Hepatocyte (in vitro differentiated cells): ENCODE results near the gene LRCH1. TPM values are rescaled to one million over a fixed set of nuclear protein-coding genes. Genes with fewer than 3 reads are reported as not detected.
A peak's percentile ranks its signal among the peaks of the same experiment; 100 is the strongest.

Experiments used
- DNase-seq: peaks from one replicate; pipeline ENCODE4 v3.0.0-alpha.2; 2016; ENCODE audit warnings: low spot score
- H2AFZ ChIP-seq: fragments of 200-600 bp; sonication (generic); 2 replicates; pipeline ENCODE4 v1.6.0; 2016; ENCODE audit warnings: antibody characterized with exemption, mild to moderate bottlenecking
- H3K27ac ChIP-seq: fragments of 200-600 bp; sonication (generic); 2 replicates; pipeline ENCODE4 v1.5.1; 2016; ENCODE audit warnings: mild to moderate bottlenecking
- H3K27me3 ChIP-seq: fragments of 200-600 bp; sonication (generic); 2 replicates; pipeline ENCODE4 v1.6.1; 2016
- H3K36me3 ChIP-seq: fragments of 200-600 bp; sonication (generic); replicated peaks from 2 replicates; pipeline ENCODE4 v1.5.1; 2016; ENCODE audit warnings: low read depth; ENCODE audit not compliant: insufficient read depth
- H3K4me1 ChIP-seq: fragments of 200-600 bp; sonication (generic); 2 replicates; pipeline ENCODE4 v1.5.1; 2016; ENCODE audit warnings: mild to moderate bottlenecking, moderate library complexity; ENCODE audit not compliant: insufficient read depth
- H3K4me2 ChIP-seq: fragments of 200-600 bp; sonication (generic); 2 replicates; pipeline ENCODE4 v1.6.0; 2016
- H3K4me3 ChIP-seq: fragments of 200-600 bp; sonication (generic); 2 replicates; pipeline ENCODE4 v1.5.1; 2016; ENCODE audit warnings: mild to moderate bottlenecking
- H3K79me2 ChIP-seq: fragments of 200-600 bp; sonication (generic); 2 replicates; pipeline ENCODE4 v1.6.0; 2017; ENCODE audit warnings: mild to moderate bottlenecking
- H3K9me2 ChIP-seq: fragments of 200-600 bp; sonication (generic); replicated peaks from 2 replicates; pipeline ENCODE4 v1.6.0; 2017; ENCODE audit warnings: mild to moderate bottlenecking; ENCODE audit not compliant: insufficient read depth
- H3K9me3 ChIP-seq: fragments of 200-600 bp; sonication (generic); 2 replicates; pipeline ENCODE4 v1.5.1; 2016; ENCODE audit warnings: low read depth, mild to moderate bottlenecking
- H4K20me1 ChIP-seq: fragments of 200-600 bp; sonication (generic); 2 replicates; pipeline ENCODE4 v1.6.0; 2016; ENCODE audit warnings: mild to moderate bottlenecking; ENCODE audit not compliant: insufficient read depth, poor library complexity, severe bottlenecking
- CTCF ChIP-seq: fragments of 200-600 bp; sonication (generic); IDR thresholded peaks from 2 replicates; pipeline ENCODE4 v1.5.1; 2016; ENCODE audit warnings: antibody characterized with exemption, mild to moderate bottlenecking; ENCODE audit not compliant: poor library complexity
- EZH2 ChIP-seq: fragments of 200-600 bp; sonication (generic); IDR thresholded peaks from 2 replicates; pipeline ENCODE4 v1.6.1; 2016; ENCODE audit warnings: antibody characterized with exemption, mild to moderate bottlenecking, borderline replicate concordance
- EZH2phosphoT487 ChIP-seq: fragments of 200-600 bp; sonication (generic); IDR thresholded peaks from one replicate; pipeline ENCODE4 v1.6.1; 2018; ENCODE audit warnings: antibody characterized with exemption, mild to moderate bottlenecking, low read depth, moderate library complexity; ENCODE audit not compliant: unreplicated experiment, severe bottlenecking
- WGBS: methylation state at CpG from one replicate; pipeline ENCODE4 v1.1.6; 2016; ENCODE audit warnings: low lambda C conversion rate; ENCODE audit errors: missing lambda C conversion rate; 5-methylcytosine and 5-hydroxymethylcytosine counted together
- polyA plus RNA-seq: library from polyadenylated mRNA; unstranded; fragments of >200 nt; fragmentation: Nextera tagmentation; extraction: Ambion mirVana; gene quantifications from 2 replicates; pipeline ENCODE4 v1.2.1, GENCODE V29; 2016
- total RNA-seq: library from RNA; depleted of rRNA; stranded (reverse); fragments of >200 nt; gene quantifications from 2 replicates; pipeline ENCODE4 v1.2.3, GENCODE V29; 2014

The LRCH1 gene
- total and polyA plus RNA-seq, 2 experiments from 2014 or later: 5.7 to 14.1 TPM

DNA sequence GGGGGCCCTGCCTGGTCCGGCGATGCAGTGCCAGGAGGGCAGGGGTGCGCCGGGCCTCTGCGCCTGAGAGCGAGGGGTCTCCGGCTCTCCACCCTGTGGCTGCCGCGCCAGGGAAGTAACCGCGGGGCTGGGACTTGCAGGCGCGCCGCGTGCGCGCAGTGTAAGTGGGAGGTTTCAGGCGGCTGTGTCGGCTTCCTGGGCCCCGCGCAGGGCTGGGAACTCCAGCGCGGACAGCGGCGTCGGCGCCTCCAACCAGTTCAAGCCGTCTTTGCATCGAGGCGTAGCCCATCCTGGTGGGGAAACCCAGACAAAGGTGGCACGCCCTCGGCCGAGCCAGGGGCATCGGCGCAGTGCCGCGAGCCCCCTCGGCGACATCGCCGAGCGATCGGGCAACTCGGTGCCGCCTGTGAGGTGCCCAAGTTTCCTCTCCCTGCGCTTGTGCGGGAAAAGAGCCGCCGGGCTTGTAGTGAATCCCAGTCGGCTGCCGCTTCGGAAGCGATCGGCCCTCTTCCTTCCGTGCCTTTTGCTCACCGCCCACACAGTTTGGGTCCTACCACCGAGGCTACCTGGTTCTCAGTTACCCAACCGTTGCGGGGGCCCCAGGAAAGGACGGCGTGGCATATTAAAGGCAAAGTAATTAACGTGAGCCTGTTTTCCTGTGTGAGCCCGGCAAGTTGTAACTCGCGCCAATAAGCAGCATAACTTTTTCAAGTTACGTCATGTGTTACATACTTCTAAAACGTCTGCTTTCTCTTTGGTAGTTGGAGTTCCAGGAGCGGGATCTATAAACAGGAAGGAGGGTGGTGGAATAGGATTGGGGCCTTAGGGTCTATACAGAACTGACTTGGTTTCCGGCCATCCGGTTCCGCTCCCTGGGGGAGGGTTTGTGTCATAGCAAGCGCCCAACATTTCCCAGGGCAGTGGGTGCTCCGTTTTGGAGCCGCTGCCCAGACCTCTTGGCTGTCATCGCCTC, 1.2 kb downstream of the LRCH1 start:
- no peak for TF ChIP-seq EZH2phosphoT487
- no peak for TF ChIP-seq EZH2
- peak; percentile 8 for TF ChIP-seq CTCF

DNA sequence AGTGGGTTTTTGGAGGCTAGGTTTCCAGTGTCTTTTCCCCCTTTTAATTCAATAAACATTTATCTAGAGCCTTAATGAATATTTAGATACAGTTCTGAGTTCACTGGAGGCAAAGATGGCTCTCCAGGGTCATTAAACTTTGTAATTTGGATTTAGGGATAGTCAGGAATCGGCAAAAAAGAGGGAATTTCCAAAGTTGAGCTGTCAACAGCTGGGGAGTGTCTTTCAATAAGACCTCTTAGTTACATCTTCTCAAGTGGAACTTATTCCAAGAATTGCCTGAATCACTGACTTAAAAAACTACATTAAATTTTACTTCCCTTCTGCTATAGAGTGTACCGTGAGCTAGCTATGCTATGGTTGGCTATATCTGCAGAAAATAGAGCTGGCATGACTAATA, 2.0 kb downstream of the LRCH1 start:
- TF ChIP-seq CTCF: no peak
- Histone ChIP-seq H3K4me3 (peak overlapping the region; percentile 98), H3K79me2 (peaks cover 78% of the 10 kb centered on the region), H4K20me1 (peaks cover 30% of the 10 kb centered on the region), H3K9me3 (no peaks in the 10 kb centered on the region), H3K4me2 (peak overlapping the region; percentile 95), H3K27me3 (no peaks in the 10 kb centered on the region), H3K27ac (peak overlapping the region; percentile 92), H3K4me1 (peaks cover 20% of the 10 kb centered on the region), H3K9me2 (no peaks in the 10 kb centered on the region), H2AFZ (no peak overlapping the region), H3K36me3 (no peaks in the 10 kb centered on the region)
- DNase-seq: no peak
- 48% methylated on average over 2 of the region's 2 CpGs for WGBS

More for the DNA sequence above, 1.2 kb downstream of the LRCH1 start:
- 1% methylated on average over 69 of the region's 75 CpGs for WGBS
- H3K4me2 ChIP-seq: peak overlapping the region; percentile 95
- H3K4me3 ChIP-seq: peak overlapping the region; percentile 98
- H3K9me3 ChIP-seq: no peaks in the 10 kb centered on the region
- H2AFZ ChIP-seq: peak overlapping the region; percentile 79
- peaks cover 70% of the 10 kb centered on the region for H3K79me2 ChIP-seq
- DNase-seq: peak; percentile 83
- H3K27ac ChIP-seq: peak overlapping the region; percentile 92
- peaks cover 20% of the 10 kb centered on the region for H3K4me1 ChIP-seq
- peaks cover 28% of the 10 kb centered on the region for H4K20me1 ChIP-seq
- no peaks in the 10 kb centered on the region for H3K9me2 ChIP-seq
- no peaks in the 10 kb centered on the region for H3K36me3 ChIP-seq
- H3K27me3 ChIP-seq: no peaks in the 10 kb centered on the region

DNA sequence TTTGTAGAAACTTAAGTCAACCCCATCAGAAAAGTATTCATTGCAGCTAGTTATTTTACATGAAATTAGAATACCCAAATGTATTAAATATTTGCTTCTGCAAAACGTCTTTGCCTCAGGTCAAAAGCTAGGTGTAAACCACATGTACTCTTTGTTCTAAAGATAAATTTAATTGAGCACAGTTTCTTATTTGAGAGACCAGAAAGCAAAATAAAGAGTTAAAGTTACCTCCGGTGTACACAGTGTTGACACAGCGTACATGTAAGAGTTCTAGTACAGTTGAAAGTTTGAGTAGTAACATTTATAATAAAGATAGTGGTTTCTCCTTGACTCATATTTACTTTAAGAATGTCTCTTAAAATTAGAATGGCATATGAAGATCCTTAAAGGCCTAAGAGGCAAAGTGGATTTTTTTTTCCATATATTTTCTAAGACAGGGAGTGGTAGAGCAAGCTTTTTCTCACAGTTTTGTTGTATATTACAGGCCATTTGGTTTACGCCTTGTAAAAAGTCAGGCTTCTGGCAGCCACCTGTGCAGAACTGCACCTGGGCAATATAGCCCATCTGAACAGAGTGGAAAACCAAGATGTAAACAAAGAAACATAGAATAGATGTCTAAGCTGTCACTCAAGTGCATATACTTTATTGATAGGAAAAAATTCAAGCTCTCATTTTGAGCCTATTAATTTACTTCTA, 2.9 kb downstream of the LRCH1 start:
- no peak for DNase-seq
- H3K79me2 ChIP-seq: peaks cover 87% of the 10 kb centered on the region
- no peak overlapping the region for H2AFZ ChIP-seq
- TF ChIP-seq CTCF (no peak), EZH2 (no peak), EZH2phosphoT487 (no peak)
- no peaks in the 10 kb centered on the region for H3K9me2 ChIP-seq
- H3K27ac ChIP-seq: peak overlapping the region; percentile 92
- H3K9me3 ChIP-seq: no peaks in the 10 kb centered on the region
- no peaks in the 10 kb centered on the region for H3K27me3 ChIP-seq
- H3K4me2 ChIP-seq: peak overlapping the region; percentile 95
- peaks cover 32% of the 10 kb centered on the region for H4K20me1 ChIP-seq
- H3K36me3 ChIP-seq: no peaks in the 10 kb centered on the region
- H3K4me3 ChIP-seq: peak overlapping the region; percentile 98
- 37% methylated on average over 4 of the region's 4 CpGs for WGBS
- H3K4me1 ChIP-seq: peaks cover 20% of the 10 kb centered on the region
